GM12891 (cell line): ENCODE data around the gene OLFML3.

Experiments used
- PAX5 ChIP-seq: IDR thresholded peaks from 2 replicates; pipeline ENCODE4 v1.6.1; 2011; ENCODE audit warnings: low read length, moderate library complexity, mild to moderate bottlenecking; ENCODE audit not compliant: insufficient read depth, severe bottlenecking
- POLR2A ChIP-seq: IDR thresholded peaks from 2 replicates; pipeline ENCODE4 v1.6.1; 2011; ENCODE audit warnings: low read depth, low read length, control low read depth
- POLR2AphosphoS5 ChIP-seq: IDR thresholded peaks from 2 replicates; pipeline ENCODE4 v1.6.1; 2011; ENCODE audit warnings: low read depth, low read length, control low read depth
- SPI1 ChIP-seq: IDR thresholded peaks from 2 replicates; pipeline ENCODE4 v1.6.1; 2011; ENCODE audit warnings: low read depth, low read length, control low read depth
- TAF1 ChIP-seq: IDR thresholded peaks from 2 replicates; pipeline ENCODE4 v1.6.1; 2011; ENCODE audit warnings: low read depth, low read length, control low read depth

DNA sequence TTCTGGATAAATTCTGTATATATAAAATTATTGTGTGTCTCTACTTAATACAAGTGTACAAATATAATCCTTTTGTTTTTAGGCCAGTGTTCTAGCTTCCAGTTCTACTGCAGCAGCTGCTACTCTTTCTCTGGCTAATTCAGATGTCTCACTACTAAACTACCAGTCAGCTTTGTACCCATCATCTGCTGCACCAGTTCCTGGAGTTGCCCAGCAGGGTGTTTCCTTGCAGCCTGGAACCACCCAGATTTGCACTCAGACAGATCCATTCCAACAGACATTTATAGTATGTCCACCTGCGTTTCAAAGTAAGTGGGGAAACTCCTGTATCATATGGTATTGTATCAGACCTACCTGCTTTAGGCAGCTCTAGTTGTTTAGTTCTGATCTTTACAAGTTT is 21.3 kb upstream of the OLFML3 start:
- no peak for TF ChIP-seq POLR2AphosphoS5
- TF ChIP-seq SPI1: no peak
- TF ChIP-seq POLR2A: no peak
- TF ChIP-seq TAF1: no peak
- no peak for TF ChIP-seq PAX5
